ENCODE measurements around the gene KLHL13.

- TF ChIP-seq CTCF (IDR thresholded peaks at IDR 0.05) (no peak), POLR2A (IDR thresholded peaks at IDR 0.05) (no peak), EP300 (IDR thresholded peaks at IDR 0.05) (no peak)
Measured at GRCh38 chrX:118016422-118016821, 100.2 kb downstream of the KLHL13 start.

Measured in ovary (tissue), 3 donors.